HepG2 (cell line): ENCODE measurements around the gene CACNA1D. TPM values are rescaled to one million over a fixed set of nuclear protein-coding genes. Genes with fewer than 3 reads are reported as not detected.

Experiments
- CCDC6 ChIP-seq: sonication (generic); formaldehyde crosslinking; IDR thresholded peaks from 2 replicates; pipeline ENCODE4 v1.8.1; 2022; ENCODE audit warnings: mild to moderate bottlenecking, missing genetic modification reagents, moderate library complexity
- CSRNP1 ChIP-seq: sonication (generic); formaldehyde crosslinking; IDR thresholded peaks from 2 replicates; pipeline ENCODE4 v1.8.1; 2023; ENCODE audit warnings: mild to moderate bottlenecking, missing genetic modification reagents
- FOXO4 ChIP-seq: sonication (generic); formaldehyde crosslinking; conservative IDR thresholded peaks from 2 replicates; pipeline ENCODE4 v1.8.1; 2023; ENCODE audit warnings: missing genetic modification reagents
- IRF2 ChIP-seq: IDR thresholded peaks from 2 replicates; pipeline ENCODE4 v1.6.1; 2018; ENCODE audit warnings: missing genetic modification reagents, missing compliant biosample characterization
- KDM5B ChIP-seq: sonication (generic); formaldehyde crosslinking; IDR thresholded peaks from 2 replicates; pipeline ENCODE4 v1.4.0; 2020; ENCODE audit warnings: missing genetic modification reagents, mild to moderate bottlenecking, borderline replicate concordance
- MTA1 ChIP-seq: sonication (generic); formaldehyde crosslinking; IDR thresholded peaks from 2 replicates; pipeline ENCODE4 v1.4.0; 2020; ENCODE audit warnings: missing genetic modification reagents, mild to moderate bottlenecking, borderline replicate concordance
- NR1H2 ChIP-seq: sonication (generic); formaldehyde crosslinking; IDR thresholded peaks from 2 replicates; pipeline ENCODE4 v1.8.1; 2022; ENCODE audit warnings: low read depth, missing genetic modification reagents, borderline replicate concordance
- PAX8 ChIP-seq: sonication (generic); formaldehyde crosslinking; IDR thresholded peaks from 2 replicates; pipeline ENCODE4 v1.8.0; 2022; ENCODE audit warnings: mild to moderate bottlenecking, missing genetic modification reagents, borderline replicate concordance
- POLR2AphosphoS5 ChIP-seq: IDR thresholded peaks from 2 replicates; pipeline ENCODE4 v1.6.1; 2012; ENCODE audit warnings: low read depth, low read length
- PRMT3 ChIP-seq: sonication (generic); formaldehyde crosslinking; IDR thresholded peaks from 2 replicates; pipeline ENCODE4 v1.8.1; 2022; ENCODE audit warnings: low read depth, mild to moderate bottlenecking, moderate library complexity, missing genetic modification reagents, borderline replicate concordance
- RARA ChIP-seq: IDR thresholded peaks from 2 replicates; pipeline ENCODE4 v1.6.1; 2016; ENCODE audit warnings: missing genetic modification reagents, missing compliant biosample characterization
- SIX4 ChIP-seq: sonication (generic); formaldehyde crosslinking; IDR thresholded peaks from 2 replicates; pipeline ENCODE4 v1.4.0; 2020; ENCODE audit warnings: missing genetic modification reagents
- SUZ12 ChIP-seq: fragments of 150-350 bp; IDR thresholded peaks from 2 replicates; pipeline ENCODE4 v1.6.1; 2014; ENCODE audit warnings: low read depth, low read length
- U2AF1 ChIP-seq: fragments of 200-400 bp; formaldehyde crosslinking; optimal IDR thresholded peaks from 2 replicates; pipeline ENCODE3; 2017; ENCODE audit warnings: mild to moderate bottlenecking, low read depth, low read length
- ZBTB33 ChIP-seq: sonication (generic); formaldehyde crosslinking; IDR thresholded peaks from 2 replicates; pipeline ENCODE4 v1.4.0; 2020; ENCODE audit warnings: missing genetic modification reagents
- ZNF124 ChIP-seq: sonication (generic); formaldehyde crosslinking; IDR thresholded peaks from 2 replicates; pipeline ENCODE4 v1.4.0; 2020; ENCODE audit warnings: missing genetic modification reagents
- ZNF274 ChIP-seq: sonication (generic); formaldehyde crosslinking; IDR thresholded peaks from 2 replicates; pipeline ENCODE4 v1.5.1; 2020; ENCODE audit warnings: mild to moderate bottlenecking, missing genetic modification reagents
- ZNF451 ChIP-seq: sonication (generic); formaldehyde crosslinking; IDR thresholded peaks from 2 replicates; pipeline ENCODE4 v1.5.0; 2020; ENCODE audit warnings: mild to moderate bottlenecking, missing genetic modification reagents
- ZNF512 ChIP-seq: sonication (generic); formaldehyde crosslinking; IDR thresholded peaks from 2 replicates; pipeline ENCODE4 v1.4.0; 2020; ENCODE audit warnings: mild to moderate bottlenecking, missing genetic modification reagents
- ZNF777 ChIP-seq: sonication (generic); formaldehyde crosslinking; IDR thresholded peaks from 2 replicates; pipeline ENCODE4 v1.4.0; 2020; ENCODE audit warnings: missing genetic modification reagents
- polyA plus RNA-seq, 8 experiments: library from polyadenylated mRNA; depleted of rRNA in 3 of 8; stranded (reverse) in 7 of 8; unstranded in 1 of 8; fragments of >200 nt; fragmentation: Illumina TruSeq in 4 of 8; extraction: Trizol in 4 of 8; gene quantifications; 2 replicates each; pipeline versions ENCODE4 v1.2.1 to v1.2.3, GENCODE V29; 2011 to 2016; ENCODE audit warnings: low read depth in 4 of 8, missing spikeins in 1 of 8, mixed read lengths in 1 of 8; ENCODE audit not compliant: insufficient read depth in 1 of 8
- total RNA-seq, 5 experiments: library from RNA; depleted of rRNA; stranded (reverse); fragments of >200 nt; fragmentation: Illumina TruSeq; extraction: Trizol; gene quantifications; 2 replicates each; pipeline ENCODE4 v1.2.3, GENCODE V29; 2016; ENCODE audit warnings: low read depth in 1 of 5
- TF ChIP-seq, protein P1 (sequence below): IDR thresholded peaks from 2 replicates; pipeline ENCODE4 v1.6.1; 2018; ENCODE audit warnings: missing genetic modification reagents
- TF ChIP-seq, protein P2 (sequence below): IDR thresholded peaks from 2 replicates; pipeline ENCODE4 v1.6.1; 2012; ENCODE audit warnings: inconsistent platforms

CACNA1D gene
- total and polyA plus RNA-seq, 2 of the 13 experiments (the other 11 are each of a cell fraction or from before 2014, with no cell fraction given): 0.26 to 0.38 TPM

- TF ChIP-seq ZBTB33 (CRISPR knock-in tag) (no peak), ZNF512 (CRISPR knock-in tag) (no peak), PAX8 (no peak), POLR2AphosphoS5 (no peak), ZNF124 (no peak), SIX4 (CRISPR knock-in tag) (no peak), MTA1 (CRISPR knock-in tag) (peak; percentile 47; the same call in 1 of the 2 replicates), PRMT3 (CRISPR knock-in tag) (no peak), ZNF777 (CRISPR knock-in tag) (peak; percentile 46; the same call in 1 of the 2 replicates), ZNF451 (CRISPR knock-in tag) (no peak), CSRNP1 (CRISPR knock-in tag) (no peak), IRF2 (no peak), NR1H2 (CRISPR knock-in tag) (no peak), SUZ12 (no peak), RARA (CRISPR knock-in tag) (no peak), U2AF1 (no peak), ZNF274 (CRISPR knock-in tag) (no peak), KDM5B (CRISPR knock-in tag) (0 out of 2 replicates have a peak, but pooled peaks have one; percentile 36), FOXO4 (CRISPR knock-in tag) (no peak), CCDC6 (CRISPR knock-in tag) (no peak)
- TF ChIP-seq, protein P1, sequence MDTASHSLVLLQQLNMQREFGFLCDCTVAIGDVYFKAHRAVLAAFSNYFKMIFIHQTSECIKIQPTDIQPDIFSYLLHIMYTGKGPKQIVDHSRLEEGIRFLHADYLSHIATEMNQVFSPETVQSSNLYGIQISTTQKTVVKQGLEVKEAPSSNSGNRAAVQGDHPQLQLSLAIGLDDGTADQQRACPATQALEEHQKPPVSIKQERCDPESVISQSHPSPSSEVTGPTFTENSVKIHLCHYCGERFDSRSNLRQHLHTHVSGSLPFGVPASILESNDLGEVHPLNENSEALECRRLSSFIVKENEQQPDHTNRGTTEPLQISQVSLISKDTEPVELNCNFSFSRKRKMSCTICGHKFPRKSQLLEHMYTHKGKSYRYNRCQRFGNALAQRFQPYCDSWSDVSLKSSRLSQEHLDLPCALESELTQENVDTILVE (CRISPR knock-in tag): no peak
- TF ChIP-seq, protein P2, sequence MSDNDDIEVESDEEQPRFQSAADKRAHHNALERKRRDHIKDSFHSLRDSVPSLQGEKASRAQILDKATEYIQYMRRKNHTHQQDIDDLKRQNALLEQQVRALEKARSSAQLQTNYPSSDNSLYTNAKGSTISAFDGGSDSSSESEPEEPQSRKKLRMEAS: 0 out of 2 replicates have a peak, but pooled peaks have one; percentile 15
Observed at GRCh38 chr3:53493963-53494791, at the start of gene CACNA1D (continued).
